IMR-90 (cell line): ENCODE results near the gene MRPS15. TPM values are rescaled to one million over a fixed set of nuclear protein-coding genes. Genes with fewer than 3 reads are reported as not detected.

Experiments
- ATAC-seq: fragments of 200-7000 bp; cut with Tn5 transposase; 2 replicates; pipeline ENCODE4 v1.9.1; 2020; ENCODE audit warnings: low read depth, mild to moderate bottlenecking, moderate library complexity
- BruUV-seq: library from RNA; stranded (reverse); fragments of 400-500 nt; replicated peaks from 2 replicates; lab custom pipeline; 2021; lab: Mats Ljungman, UMichigan
- CTCF ChIA-PET: fragments of 300-600 bp; formaldehyde crosslinking; extraction: SDS; loops from one replicate; lab custom pipeline; 2021; ENCODE audit warnings: antibody characterized with exemption; lab: Yijun Ruan, JAX
- POLR2A ChIA-PET: fragments of 300-600 bp; sonication (Branson Sonifier 250); formaldehyde crosslinking; loops from one replicate; lab custom pipeline; 2022; ENCODE audit warnings: antibody characterized with exemption; ENCODE audit not compliant: unreplicated experiment; lab: Charles Lee
- DNase-seq: peaks from one replicate; pipeline ENCODE4 v3.0.0; 2013
- H2AFZ ChIP-seq: replicated peaks from 2 replicates; pipeline ENCODE3; 2013; ENCODE audit warnings: low read length, mild to moderate bottlenecking; ENCODE audit not compliant: poor library complexity
- H2AK5ac ChIP-seq: 2 replicates; pipeline ENCODE4 v1.6.1; 2013; ENCODE audit warnings: low read depth, low read length, inconsistent platforms
- H2AK9ac ChIP-seq: replicated peaks from 2 replicates; pipeline ENCODE3; 2013; ENCODE audit warnings: mild to moderate bottlenecking, low read depth, low read length, moderate library complexity; ENCODE audit not compliant: poor library complexity
- H2BK120ac ChIP-seq: 2 replicates; pipeline ENCODE4 v1.6.1; 2013; ENCODE audit warnings: low read depth, low read length, inconsistent platforms
- H2BK15ac ChIP-seq: 3 replicates; pipeline ENCODE4 v1.6.1; 2013; ENCODE audit warnings: low read depth, low read length, inconsistent platforms
- H2BK20ac ChIP-seq: 2 replicates; pipeline ENCODE4 v1.6.1; 2013; ENCODE audit warnings: low read depth, mild to moderate bottlenecking, inconsistent platforms, low read length, moderate library complexity
- H2BK5ac ChIP-seq: 2 replicates; pipeline ENCODE4 v1.6.1; 2013; ENCODE audit warnings: mild to moderate bottlenecking, low read depth, low read length, inconsistent platforms; ENCODE audit not compliant: poor library complexity, severe bottlenecking
- H3K14ac ChIP-seq: replicated peaks from 2 replicates; pipeline ENCODE4 v1.6.1; 2013; ENCODE audit warnings: low read depth, low read length, inconsistent platforms
- H3K18ac ChIP-seq: 2 replicates; pipeline ENCODE4 v1.6.1; 2013; ENCODE audit warnings: low read depth, low read length, control low read depth
- H3K23ac ChIP-seq: 2 replicates; pipeline ENCODE4 v1.6.1; 2013; ENCODE audit warnings: low read depth, low read length, inconsistent platforms
- H3K27ac ChIP-seq: 2 replicates; pipeline ENCODE4 v1.5.1; 2013; ENCODE audit warnings: mild to moderate bottlenecking, control low read depth, low read length; ENCODE audit not compliant: insufficient read depth
- H3K27me3 ChIP-seq: 2 replicates; pipeline ENCODE4 v1.6.1; 2013; ENCODE audit warnings: low read length; ENCODE audit not compliant: control insufficient read depth, insufficient read depth
- H3K36me3 ChIP-seq: 2 replicates; pipeline ENCODE4 v1.6.1; 2013; ENCODE audit warnings: low read length, mixed read lengths; ENCODE audit not compliant: control insufficient read depth, insufficient read depth
- H3K4ac ChIP-seq: 2 replicates; pipeline ENCODE4 v1.6.1; 2013; ENCODE audit warnings: low read depth, low read length, inconsistent platforms
- H3K4me1 ChIP-seq: 2 replicates; pipeline ENCODE4 v1.6.1; 2013; ENCODE audit warnings: low read length, mixed read lengths; ENCODE audit not compliant: control insufficient read depth, insufficient read depth
- H3K4me2 ChIP-seq: 2 replicates; pipeline ENCODE4 v1.6.1; 2013; ENCODE audit warnings: low read depth, mild to moderate bottlenecking, control low read depth, low read length, moderate library complexity
- H3K4me3 ChIP-seq: 2 replicates; pipeline ENCODE4 v1.5.1; 2013; ENCODE audit warnings: low read depth, mild to moderate bottlenecking, control low read depth, low read length, moderate library complexity; ENCODE audit not compliant: insufficient read depth
- H3K56ac ChIP-seq: 2 replicates; pipeline ENCODE4 v1.6.1; 2013; ENCODE audit warnings: low read length, inconsistent platforms; ENCODE audit not compliant: insufficient read depth; ENCODE audit errors: extremely low read depth
- H3K79me1 ChIP-seq, 2 experiments: 2 replicates each; pipeline ENCODE4 v1.6.1; 2013; ENCODE audit warnings: low read length in 2 of 2, inconsistent platforms in 1 of 2, low read depth in 1 of 2
- H3K9ac ChIP-seq: 2 replicates; pipeline ENCODE4 v1.6.1; 2013; ENCODE audit warnings: low read depth, low read length, control low read depth
- H3K9me1 ChIP-seq: 2 replicates; pipeline ENCODE4 v1.6.1; 2013; ENCODE audit warnings: low read length, inconsistent platforms; ENCODE audit not compliant: insufficient read depth
- H3K9me3 ChIP-seq: 2 replicates; pipeline ENCODE4 v1.6.1; 2013; ENCODE audit warnings: low read length; ENCODE audit not compliant: control insufficient read depth, insufficient read depth
- H4K20me1 ChIP-seq: 2 replicates; pipeline ENCODE4 v1.6.1; 2013; ENCODE audit warnings: low read length, inconsistent platforms; ENCODE audit not compliant: insufficient read depth
- H4K5ac ChIP-seq: 2 replicates; pipeline ENCODE4 v1.6.1; 2013; ENCODE audit warnings: mild to moderate bottlenecking, low read depth, low read length, control low read depth
- H4K8ac ChIP-seq, 2 experiments: 2 replicates each; pipeline ENCODE4 v1.6.1; 2013; ENCODE audit warnings: low read depth in 2 of 2, low read length in 2 of 2, control low read depth in 1 of 2, inconsistent platforms in 1 of 2
- H4K91ac ChIP-seq: 2 replicates; pipeline ENCODE4 v1.6.1; 2013; ENCODE audit warnings: low read depth, low read length, inconsistent platforms; ENCODE audit not compliant: insufficient read depth
- BHLHE40 ChIP-seq: fragments of 150-350 bp; IDR thresholded peaks from 2 replicates; pipeline ENCODE4 v1.6.1; 2016; ENCODE audit warnings: mild to moderate bottlenecking, low read depth, low read length
- CEBPB ChIP-seq: IDR thresholded peaks from 2 replicates; pipeline ENCODE4 v1.6.1; 2012; ENCODE audit warnings: low read depth, low read length, improper control_type of control experiment
- FOS ChIP-seq: fragments of 150-350 bp; IDR thresholded peaks from 2 replicates; pipeline ENCODE4 v1.6.1; 2016; ENCODE audit warnings: low read depth, low read length
- MXI1 ChIP-seq: IDR thresholded peaks from 2 replicates; pipeline ENCODE4 v1.6.1; 2012; ENCODE audit warnings: low read depth, mild to moderate bottlenecking, low read length, moderate library complexity, borderline replicate concordance
- RAD21 ChIP-seq: IDR thresholded peaks from 2 replicates; pipeline ENCODE4 v1.6.1; 2012; ENCODE audit warnings: low read length, improper control_type of control experiment
- RCOR1 ChIP-seq: IDR thresholded peaks from 2 replicates; pipeline ENCODE4 v1.6.1; 2012; ENCODE audit warnings: mild to moderate bottlenecking, low read length, improper control_type of control experiment; ENCODE audit not compliant: insufficient replicate concordance
- RFX5 ChIP-seq: IDR thresholded peaks from 2 replicates; pipeline ENCODE4 v1.8.0; 2012; ENCODE audit warnings: low read depth, mild to moderate bottlenecking, low read length, moderate library complexity
- SMC3 ChIP-seq: fragments of 150-350 bp; IDR thresholded peaks from 2 replicates; pipeline ENCODE4 v1.6.1; 2016; ENCODE audit warnings: low read depth, mild to moderate bottlenecking, antibody characterized with exemption, low read length, moderate library complexity
- WGBS, 2 experiments: methylation state at CpG; one replicate each; pipeline versions ENCODE4 v1.1.5 to v1.1.7; 2013; ENCODE audit warnings: missing lambda C conversion rate in 2 of 2; ENCODE audit not compliant: insufficient read length in 1 of 2; ENCODE audit errors: extremely low coverage in 2 of 2; 5-methylcytosine and 5-hydroxymethylcytosine counted together
- dilution Hi-C: fragments of 300-500 bp; cut with HindIII; formaldehyde crosslinking; loops from one replicate; pipeline ENCODE4 v1.14.3; 2018; ENCODE audit warnings: low sequenced_read_pairs; ENCODE audit not compliant: unreplicated experiment
- in situ Hi-C: fragments of 300-500 bp; cut with MboI; formaldehyde crosslinking; loops from 3 replicates; pipeline ENCODE4 v1.14.3; 2019; ENCODE audit warnings: low sequenced_read_pairs, inconsistent platforms, mixed read lengths
- intact Hi-C: fragments of 100-400 bp; cut with micrococcal nuclease; formaldehyde crosslinking; loops from 2 replicates; pipeline ENCODE4 v1.10.0; 2022
- polyA plus RNA-seq, 3 experiments: library from polyadenylated mRNA; depleted of rRNA; stranded (reverse); fragments of >200 nt; gene quantifications; 2 replicates each; pipeline ENCODE4 v1.2.3, GENCODE V29; 2012; ENCODE audit warnings: low replicate concordance in 1 of 3
- total RNA-seq: library from RNA; depleted of rRNA; stranded (reverse); fragments of >200 nt; gene quantifications from 2 replicates; pipeline ENCODE4 v1.2.3, GENCODE V29; 2012
- TF ChIP-seq, protein P1 (sequence below): conservative IDR thresholded peaks from 2 replicates; pipeline ENCODE4 v1.5.1; 2012; ENCODE audit warnings: mild to moderate bottlenecking, low read depth, low read length, improper control_type of control experiment
- TF ChIP-seq, protein P2 (sequence below): fragments of 150-350 bp; IDR thresholded peaks from 2 replicates; pipeline ENCODE4 v1.6.1; 2016; ENCODE audit warnings: low read depth, mild to moderate bottlenecking, low read length, moderate library complexity, borderline replicate concordance
- TF ChIP-seq, protein P3 (sequence below): fragments of 150-350 bp; IDR thresholded peaks from 2 replicates; pipeline ENCODE4 v1.6.1; 2017; ENCODE audit warnings: mild to moderate bottlenecking, antibody characterized with exemption, low read length, low read depth

MRPS15 gene
- total and polyA plus RNA-seq, 2 of the 4 experiments (the other 2 are of a cell fraction): 46.1 to 77.9 TPM

DNA sequence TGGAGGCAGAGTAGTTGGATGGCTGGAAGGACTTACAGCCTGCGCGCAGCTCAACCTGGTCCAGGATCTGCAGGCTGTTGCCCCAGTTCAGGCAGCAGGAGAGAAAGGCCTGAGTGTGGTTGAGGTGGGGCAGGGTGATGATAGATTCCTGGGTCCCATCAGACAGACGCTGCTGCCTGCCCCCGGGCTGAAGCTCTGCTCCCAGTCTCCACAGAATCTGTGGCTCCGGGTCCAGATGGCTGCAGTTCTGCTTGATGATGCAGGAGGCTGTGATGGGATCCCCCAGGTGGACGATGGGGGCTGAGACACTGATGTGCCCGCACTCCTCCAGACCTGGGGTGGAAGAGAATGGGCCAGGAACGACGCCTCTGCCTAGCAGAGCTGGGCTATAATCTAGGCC, 11.2 kb upstream of the MRPS15 start:
- H3K79me1 ChIP-seq: no peaks in the 10 kb centered on the region
- no peak overlapping the region for H3K4me3 ChIP-seq
- no peaks in the 10 kb centered on the region for H4K20me1 ChIP-seq
- no peak overlapping the region for H3K9ac ChIP-seq
- no peak overlapping the region for H2BK15ac ChIP-seq
- no peak overlapping the region for H2BK20ac ChIP-seq
- WGBS, 2 experiments: 82% methylated on average over 4 of the region's 9 CpGs; no CpG with 5 or more reads in 1 of the 2 experiments
- H3K27me3 ChIP-seq: peaks cover 33% of the 10 kb centered on the region
- no peak overlapping the region for H3K18ac ChIP-seq
- no peak overlapping the region for H2AK5ac ChIP-seq
- no peak overlapping the region for H4K5ac ChIP-seq
- H2AFZ ChIP-seq: no peak overlapping the region
- no peak overlapping the region for H2BK5ac ChIP-seq
- no peaks in the 10 kb centered on the region for H3K9me1 ChIP-seq
- no peak overlapping the region for H3K4ac ChIP-seq
- CTCF ChIA-PET: no interaction called here
- H2BK120ac ChIP-seq: no peak overlapping the region
- intact Hi-C loops (no loop called here), in situ Hi-C loops (no loop called here), dilution Hi-C loops (no loop called here)
- H3K14ac ChIP-seq: no peak overlapping the region
- H3K4me1 ChIP-seq: no peaks in the 10 kb centered on the region
- BruUV-seq: no TSS peak
- H3K23ac ChIP-seq: no peak overlapping the region
- TF ChIP-seq SMC3 (no peak), RCOR1 (no peak), MXI1 (no peak), RFX5 (no peak), RAD21 (no peak), FOS (no peak), BHLHE40 (no peak), CEBPB (no peak)
- TF ChIP-seq, protein P1, sequence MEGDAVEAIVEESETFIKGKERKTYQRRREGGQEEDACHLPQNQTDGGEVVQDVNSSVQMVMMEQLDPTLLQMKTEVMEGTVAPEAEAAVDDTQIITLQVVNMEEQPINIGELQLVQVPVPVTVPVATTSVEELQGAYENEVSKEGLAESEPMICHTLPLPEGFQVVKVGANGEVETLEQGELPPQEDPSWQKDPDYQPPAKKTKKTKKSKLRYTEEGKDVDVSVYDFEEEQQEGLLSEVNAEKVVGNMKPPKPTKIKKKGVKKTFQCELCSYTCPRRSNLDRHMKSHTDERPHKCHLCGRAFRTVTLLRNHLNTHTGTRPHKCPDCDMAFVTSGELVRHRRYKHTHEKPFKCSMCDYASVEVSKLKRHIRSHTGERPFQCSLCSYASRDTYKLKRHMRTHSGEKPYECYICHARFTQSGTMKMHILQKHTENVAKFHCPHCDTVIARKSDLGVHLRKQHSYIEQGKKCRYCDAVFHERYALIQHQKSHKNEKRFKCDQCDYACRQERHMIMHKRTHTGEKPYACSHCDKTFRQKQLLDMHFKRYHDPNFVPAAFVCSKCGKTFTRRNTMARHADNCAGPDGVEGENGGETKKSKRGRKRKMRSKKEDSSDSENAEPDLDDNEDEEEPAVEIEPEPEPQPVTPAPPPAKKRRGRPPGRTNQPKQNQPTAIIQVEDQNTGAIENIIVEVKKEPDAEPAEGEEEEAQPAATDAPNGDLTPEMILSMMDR: no peak
- TF ChIP-seq, protein P2, sequence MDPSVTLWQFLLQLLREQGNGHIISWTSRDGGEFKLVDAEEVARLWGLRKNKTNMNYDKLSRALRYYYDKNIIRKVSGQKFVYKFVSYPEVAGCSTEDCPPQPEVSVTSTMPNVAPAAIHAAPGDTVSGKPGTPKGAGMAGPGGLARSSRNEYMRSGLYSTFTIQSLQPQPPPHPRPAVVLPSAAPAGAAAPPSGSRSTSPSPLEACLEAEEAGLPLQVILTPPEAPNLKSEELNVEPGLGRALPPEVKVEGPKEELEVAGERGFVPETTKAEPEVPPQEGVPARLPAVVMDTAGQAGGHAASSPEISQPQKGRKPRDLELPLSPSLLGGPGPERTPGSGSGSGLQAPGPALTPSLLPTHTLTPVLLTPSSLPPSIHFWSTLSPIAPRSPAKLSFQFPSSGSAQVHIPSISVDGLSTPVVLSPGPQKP: no peak
- TF ChIP-seq, protein P3, sequence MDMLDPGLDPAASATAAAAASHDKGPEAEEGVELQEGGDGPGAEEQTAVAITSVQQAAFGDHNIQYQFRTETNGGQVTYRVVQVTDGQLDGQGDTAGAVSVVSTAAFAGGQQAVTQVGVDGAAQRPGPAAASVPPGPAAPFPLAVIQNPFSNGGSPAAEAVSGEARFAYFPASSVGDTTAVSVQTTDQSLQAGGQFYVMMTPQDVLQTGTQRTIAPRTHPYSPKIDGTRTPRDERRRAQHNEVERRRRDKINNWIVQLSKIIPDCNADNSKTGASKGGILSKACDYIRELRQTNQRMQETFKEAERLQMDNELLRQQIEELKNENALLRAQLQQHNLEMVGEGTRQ: no peak
- no peak overlapping the region for H3K27ac ChIP-seq
- no peak overlapping the region for H2AK9ac ChIP-seq
- no peaks in the 10 kb centered on the region for H3K36me3 ChIP-seq
- H4K91ac ChIP-seq: no peak overlapping the region
- H3K56ac ChIP-seq: no peak overlapping the region
- ATAC-seq (no peak), DNase-seq (no peak)
- POLR2A ChIA-PET: no interaction called here
- H3K9me3 ChIP-seq: no peaks in the 10 kb centered on the region
- no peak overlapping the region for H3K4me2 ChIP-seq
- H4K8ac ChIP-seq: no peak overlapping the region
